Fibroblast of peridontal ligament (primary cell): ENCODE measurements around the gene SP4.

ENCODE experiments used
- DNase-seq: peaks from one replicate; pipeline ENCODE4 v3.0.0-alpha.2; 2010; ENCODE audit errors: extremely low read depth

Gene SP4

GRCh38 chr7:21443149-21443841, 15.4 kb downstream of the SP4 start:
- no peak for DNase-seq

DNA sequence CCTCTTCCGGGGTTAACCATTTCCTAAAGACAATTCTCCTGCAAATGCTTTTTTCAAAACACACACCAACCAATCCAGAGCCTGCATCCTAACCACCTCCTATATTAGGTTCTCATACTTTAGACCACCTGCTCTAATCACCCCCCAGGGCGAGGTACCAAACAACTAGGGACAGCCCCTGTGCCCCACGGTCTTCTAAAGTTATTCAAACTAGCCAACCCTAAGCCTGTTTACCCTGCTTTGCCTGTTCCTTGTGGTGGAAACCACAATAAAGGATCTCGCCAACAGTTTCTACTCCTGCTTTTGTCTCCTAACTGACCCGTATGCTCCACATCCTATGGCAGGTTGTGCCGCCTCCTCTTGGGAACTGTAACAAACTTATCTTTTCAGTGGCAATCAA, 21.1 kb downstream of the SP4 start:
- DNase-seq: no peak

- no peak for DNase-seq
These were observed 22.2 kb downstream of the SP4 start for GRCh38 chr7:21450076-21450475.

DNA sequence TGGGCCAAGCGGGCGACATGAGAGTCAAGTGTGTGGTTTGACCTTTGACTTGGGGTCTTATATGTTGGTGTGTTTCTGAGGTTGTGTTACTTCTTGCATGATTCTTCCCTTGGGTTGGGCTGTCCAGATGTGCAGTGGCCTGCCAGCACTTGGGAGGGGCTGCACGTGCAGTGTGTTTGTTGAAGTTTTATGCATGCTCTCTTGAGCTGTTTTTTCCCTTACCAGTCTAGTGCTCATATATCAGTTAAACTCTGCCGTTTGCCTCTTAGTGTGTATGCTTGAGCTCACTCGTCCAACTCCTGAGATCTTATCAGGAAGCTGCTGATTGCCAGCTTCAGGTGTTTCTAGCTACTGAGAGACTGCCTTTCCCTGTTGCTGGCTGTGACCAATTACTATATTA, 23.1 kb downstream of the SP4 start:
- DNase-seq: no peak

DNA sequence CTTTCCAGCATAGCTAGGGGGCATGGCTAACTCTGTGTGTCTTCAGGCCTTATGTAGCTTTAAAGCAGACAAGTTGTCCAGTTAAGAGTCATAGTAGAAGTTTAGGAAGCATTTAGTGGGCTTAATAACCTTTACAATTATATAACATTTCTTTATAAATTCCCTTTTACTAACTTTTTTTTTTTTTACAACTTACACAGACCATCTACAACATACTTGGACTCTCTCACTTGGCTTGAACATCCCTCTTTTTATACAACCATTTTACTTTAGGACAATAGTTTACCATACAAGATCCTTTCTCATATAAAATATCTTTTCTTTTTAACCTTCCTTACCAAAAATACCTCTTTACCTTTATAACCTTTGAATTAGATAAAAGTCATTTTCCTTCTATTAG, 26.3 kb downstream of the SP4 start:
- DNase-seq: no peak

GRCh38 chr7:21454906-21455305, 27.0 kb downstream of the SP4 start:
- DNase-seq: no peak

DNA sequence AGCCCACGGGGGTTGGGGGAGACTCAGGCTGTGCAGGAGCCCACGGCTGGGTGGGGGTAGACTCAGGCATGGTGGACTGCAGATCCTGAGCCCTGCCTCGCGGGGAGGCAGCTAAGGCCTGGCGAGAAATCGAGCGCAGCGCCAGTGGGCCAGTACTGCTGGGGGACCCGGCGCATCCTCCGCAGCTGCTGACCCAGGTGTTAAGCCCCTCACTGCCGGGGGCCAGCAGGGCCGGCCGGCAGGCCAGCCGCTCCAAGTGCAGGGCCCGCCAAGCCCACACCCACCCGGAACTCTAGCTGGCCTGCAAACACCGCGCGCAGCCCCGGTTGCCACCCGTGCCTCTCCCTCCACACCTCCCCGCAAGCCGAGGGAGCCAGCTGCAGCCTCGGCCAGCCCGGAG, 33.4 kb downstream of the SP4 start:
- no peak for DNase-seq

- DNase-seq: no peak
These were observed 34.2 kb downstream of the SP4 start for GRCh38 chr7:21462081-21462480.

DNA sequence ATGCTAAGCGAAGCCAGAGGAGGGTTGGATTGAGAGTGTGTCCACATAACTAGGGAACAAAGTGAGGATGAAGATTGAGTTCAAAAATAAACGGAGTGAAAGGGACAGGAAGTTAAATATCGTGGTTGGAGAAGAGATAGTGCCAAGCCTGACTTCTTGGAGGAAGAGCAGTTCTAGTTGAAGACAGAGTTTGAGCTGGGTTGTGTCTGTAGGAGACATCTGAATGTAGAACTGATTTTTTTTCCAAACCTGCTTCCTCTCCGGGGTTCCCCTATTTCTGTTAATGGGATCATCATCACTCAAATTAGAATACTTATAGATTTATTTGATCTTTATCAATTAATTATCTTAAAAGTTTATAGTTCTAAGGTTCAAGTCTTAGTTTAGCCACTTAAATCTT, 35.6 kb downstream of the SP4 start:
- DNase-seq: no peak

DNA sequence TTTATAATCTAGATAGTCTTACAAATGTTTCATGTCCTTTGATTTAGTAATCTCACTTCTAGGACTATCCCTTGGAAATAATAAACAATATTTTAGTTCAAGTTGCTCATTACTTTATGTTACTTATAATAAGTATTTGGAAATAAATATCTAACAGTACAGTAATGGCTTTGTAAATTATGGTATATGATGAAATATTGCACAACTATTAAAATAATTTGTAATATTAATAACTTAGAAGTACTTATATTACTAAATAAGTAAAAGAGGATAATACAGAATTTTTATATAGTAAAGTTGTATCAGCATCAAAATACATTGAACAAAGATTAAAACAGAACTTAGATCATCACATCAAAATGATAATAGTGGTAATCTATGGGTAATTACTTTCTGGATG, 41.1 kb downstream of the SP4 start:
- no peak for DNase-seq

GRCh38 chr7:21469894-21470293, 42.0 kb downstream of the SP4 start:
- DNase-seq: no peak

GRCh38 chr7:21472029-21472428, 44.1 kb downstream of the SP4 start:
- no peak for DNase-seq

DNA sequence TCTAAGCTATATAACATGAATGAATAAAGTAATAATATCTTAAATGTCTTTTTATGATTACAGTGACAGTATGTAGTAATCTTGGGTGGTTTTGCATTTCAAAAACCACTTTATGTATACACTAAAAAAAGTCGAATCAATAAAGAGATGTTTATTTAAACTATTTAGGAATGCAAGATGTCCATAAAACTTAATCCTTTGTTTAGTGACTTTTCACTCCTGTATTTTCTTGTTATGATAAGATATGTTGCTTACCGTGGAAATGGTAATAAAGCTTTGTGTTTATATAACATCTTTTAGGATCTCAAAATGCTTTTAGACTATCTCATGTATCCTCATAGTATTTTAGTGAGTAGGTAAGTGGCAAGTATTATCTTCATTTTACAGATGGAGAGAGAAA, 48.5 kb downstream of the SP4 start:
- no peak for DNase-seq

DNA sequence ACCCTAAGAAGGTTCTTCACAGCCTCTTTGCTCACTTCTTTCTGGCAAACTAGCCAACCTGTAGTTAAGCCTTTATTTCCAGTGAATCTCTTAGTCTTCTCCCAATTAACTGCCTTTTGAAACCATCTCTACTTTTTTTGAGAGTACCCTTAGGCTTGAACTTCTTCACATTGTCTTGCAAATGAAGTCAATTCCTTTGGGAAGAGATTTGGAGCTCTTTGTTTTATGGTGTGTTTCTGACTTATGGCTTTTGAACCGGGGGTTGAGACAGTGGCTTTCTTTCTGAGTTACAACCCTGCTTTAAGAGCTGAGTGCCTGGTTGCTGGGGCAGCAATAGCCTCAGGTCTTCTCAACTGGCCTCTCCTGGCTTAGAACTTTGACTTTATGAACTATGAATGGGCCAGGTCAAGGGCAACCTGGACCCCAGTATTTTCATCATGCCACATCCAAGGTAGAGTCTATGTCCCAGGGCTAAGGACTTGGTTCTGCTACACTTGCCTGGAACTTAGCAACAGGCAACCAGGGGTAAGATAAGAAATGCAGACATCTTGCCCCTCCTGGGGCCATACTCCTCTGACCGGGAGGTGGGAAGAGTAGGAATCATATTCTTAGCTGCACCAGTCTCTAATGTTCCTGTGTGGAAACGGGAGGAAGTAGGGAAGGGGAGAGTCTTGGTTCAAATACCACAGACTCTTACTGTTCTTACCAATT, 53.0 kb downstream of the SP4 start:
- DNase-seq: no peak

DNA sequence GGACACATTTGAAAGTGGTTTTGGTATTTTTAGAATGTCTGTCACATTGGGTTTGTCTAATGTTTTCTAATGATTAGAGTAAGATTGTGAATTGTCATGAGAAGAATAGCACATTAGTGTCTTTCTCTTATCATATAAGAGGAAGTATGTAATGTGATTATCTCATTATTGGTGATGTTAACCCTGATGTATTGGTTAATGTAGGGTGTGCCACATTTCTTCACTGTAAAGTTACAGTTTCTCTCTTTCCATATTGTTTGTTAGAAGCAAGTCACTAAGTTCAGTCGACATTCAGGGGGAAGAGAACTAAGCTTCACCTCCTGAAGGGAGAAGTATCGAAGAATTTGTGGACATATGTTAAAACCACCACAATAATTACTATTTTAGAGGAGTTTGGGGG, 58.6 kb downstream of the SP4 start:
- no peak for DNase-seq

- DNase-seq: no peak
These were observed 67.8 kb downstream of the SP4 start for GRCh38 chr7:21495731-21496130.

DNA sequence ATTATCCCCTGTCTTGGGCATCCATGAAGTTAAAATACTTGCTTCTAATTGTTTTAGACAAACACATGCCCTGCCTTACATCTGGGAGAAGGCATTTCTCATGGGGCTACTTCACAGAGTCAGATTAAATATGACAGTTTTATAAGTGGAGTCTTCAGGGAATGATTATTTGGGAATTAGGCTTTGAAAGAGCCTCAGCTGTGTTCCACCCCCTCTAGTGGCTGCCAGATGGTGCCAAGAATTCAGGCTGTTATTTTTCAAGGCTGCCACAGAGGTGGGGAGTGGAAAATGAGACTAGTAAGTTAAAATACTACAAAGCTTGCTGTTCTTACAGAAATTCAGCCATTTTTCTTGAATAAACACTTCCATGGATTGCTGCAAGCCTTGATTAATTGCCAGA, 69.2 kb downstream of the SP4 start:
- no peak for DNase-seq

DNA sequence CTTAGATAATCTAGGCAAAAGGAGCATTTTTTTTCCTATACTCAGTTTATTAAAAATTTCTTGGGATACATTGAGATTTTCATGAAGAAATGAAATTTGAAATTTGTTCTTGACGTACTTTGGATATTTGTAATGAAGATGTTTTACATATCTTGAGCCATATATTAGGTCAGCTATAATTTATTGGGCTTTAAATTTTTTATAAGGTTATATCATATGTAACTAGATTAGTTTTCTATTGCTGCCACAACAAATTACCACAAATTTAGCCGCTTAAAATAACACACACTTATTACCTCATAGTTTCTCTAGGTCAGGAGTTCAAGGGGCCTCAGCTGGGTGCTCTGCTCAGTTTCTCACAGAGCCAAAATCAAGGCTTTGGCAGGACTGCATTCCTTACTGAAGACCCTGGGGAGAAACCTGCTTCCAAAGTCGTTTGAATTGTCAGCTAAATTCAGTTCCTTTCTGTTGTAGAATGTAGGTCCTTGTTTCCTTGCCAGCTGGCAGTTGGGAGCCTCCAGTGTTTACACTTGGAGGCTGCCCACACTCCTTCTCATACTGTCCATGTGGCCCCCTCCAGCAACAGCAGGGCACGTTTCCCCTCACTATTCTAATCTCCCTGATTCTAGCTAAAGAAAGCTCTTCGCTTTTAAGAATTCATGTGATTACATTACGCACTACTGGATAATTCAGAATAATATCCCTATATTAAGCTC, 72.4 kb downstream of the SP4 start:
- DNase-seq: no peak

DNA sequence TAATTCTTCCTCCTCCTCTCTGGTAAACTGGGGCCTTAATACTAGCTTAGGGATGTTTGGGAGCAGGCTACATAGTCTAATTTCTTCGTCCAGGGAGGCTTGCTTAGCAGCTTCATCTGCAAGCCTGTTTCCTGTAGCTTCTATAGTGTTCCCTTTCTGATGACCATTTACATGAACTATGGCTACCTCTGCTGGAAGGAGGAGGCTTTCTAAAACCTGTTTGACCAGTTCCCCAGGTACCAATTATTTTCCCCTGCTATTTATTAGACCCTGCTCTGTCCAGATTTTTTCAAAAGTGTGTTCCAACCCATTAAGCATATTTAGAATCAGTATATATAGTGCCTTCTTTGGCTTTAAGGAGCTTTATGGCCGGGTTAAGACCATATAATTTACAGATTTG, 76.1 kb downstream of the SP4 start:
- no peak for DNase-seq

- DNase-seq: peak; percentile 61
These were observed 79.9 kb downstream of the SP4 start for GRCh38 chr7:21507627-21508343.

DNA sequence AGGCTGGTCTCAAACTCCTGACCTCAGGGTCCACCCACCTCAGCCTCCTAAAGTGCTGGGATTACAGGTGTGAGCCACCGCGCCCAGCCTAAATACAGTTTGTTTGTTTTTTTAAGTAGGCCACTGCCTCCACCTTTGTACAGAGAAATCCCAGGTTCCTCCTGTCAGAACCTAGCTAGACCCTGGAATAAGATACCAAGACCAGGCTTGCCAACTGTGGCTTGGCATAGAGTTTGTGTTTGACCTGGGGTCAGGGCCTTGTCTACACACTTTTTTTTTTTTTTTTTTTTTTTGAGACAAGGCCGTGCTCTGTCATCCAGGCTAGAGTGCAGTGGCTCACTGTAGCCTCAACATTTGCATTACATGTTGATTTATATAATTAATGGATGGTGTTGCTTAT, 80.7 kb downstream of the SP4 start:
- DNase-seq: no peak

GRCh38 chr7:21514062-21514461, 86.2 kb downstream of the SP4 start:
- no peak for DNase-seq

- DNase-seq: no peak
These were observed 96.8 kb downstream of the SP4 start for GRCh38 chr7:21524680-21525079.
